H9 (cell line): ENCODE data around the gene ARRB1. TPM values are rescaled to one million over a fixed set of nuclear protein-coding genes. Genes with fewer than 3 reads are reported as not detected.

Experiments
- DNase-seq: peaks from one replicate; pipeline ENCODE4 v3.0.0-alpha.2; 2017
- H2AFZ ChIP-seq: one replicate; pipeline ENCODE4 v1.6.1; 2013; ENCODE audit warnings: mild to moderate bottlenecking, low read length, control low read depth, moderate library complexity
- H2AK5ac ChIP-seq: 2 replicates; pipeline ENCODE4 v1.6.1; 2013; ENCODE audit warnings: low read length, control low read depth, mixed read lengths; ENCODE audit not compliant: insufficient read length
- H2BK120ac ChIP-seq: one replicate; pipeline ENCODE4 v1.6.1; 2013; ENCODE audit warnings: low read depth, mild to moderate bottlenecking, low read length, control low read depth, inconsistent platforms; ENCODE audit not compliant: poor library complexity, severe bottlenecking
- H2BK12ac ChIP-seq: 2 replicates; pipeline ENCODE4 v1.6.1; 2013; ENCODE audit warnings: low read length, control low read depth, mixed read lengths, low read depth; ENCODE audit not compliant: insufficient read length
- H2BK15ac ChIP-seq: 2 replicates; pipeline ENCODE4 v1.6.1; 2013; ENCODE audit warnings: low read depth, low read length, control low read depth
- H2BK20ac ChIP-seq: one replicate; pipeline ENCODE4 v1.6.1; 2013; ENCODE audit warnings: low read depth, mild to moderate bottlenecking, low read length, control low read depth, inconsistent platforms; ENCODE audit not compliant: poor library complexity, severe bottlenecking
- H2BK5ac ChIP-seq: 2 replicates; pipeline ENCODE4 v1.6.1; 2013; ENCODE audit warnings: low read length, control low read depth, mixed read lengths; ENCODE audit not compliant: insufficient read length
- H3K14ac ChIP-seq: 2 replicates; pipeline ENCODE4 v1.6.1; 2013; ENCODE audit warnings: low read length, control low read depth; ENCODE audit not compliant: insufficient read depth
- H3K18ac ChIP-seq: 2 replicates; pipeline ENCODE4 v1.6.1; 2013; ENCODE audit warnings: low read depth, mild to moderate bottlenecking, mixed read lengths, low read length, control low read depth; ENCODE audit not compliant: insufficient read length
- H3K23ac ChIP-seq: 2 replicates; pipeline ENCODE4 v1.6.1; 2013; ENCODE audit warnings: low read length, control low read depth, mixed read lengths, low read depth; ENCODE audit not compliant: insufficient read length
- H3K23me2 ChIP-seq: 2 replicates; pipeline ENCODE4 v1.6.1; 2013; ENCODE audit warnings: low read depth, mild to moderate bottlenecking, mixed read lengths, low read length, control low read depth; ENCODE audit not compliant: insufficient read length, poor library complexity, severe bottlenecking
- H3K27ac ChIP-seq: 2 replicates; pipeline ENCODE4 v1.5.1; 2013; ENCODE audit warnings: low read length, control low read depth, mixed read lengths, low read depth; ENCODE audit not compliant: insufficient read length
- H3K27me3 ChIP-seq: 2 replicates; pipeline ENCODE4 v1.6.1; 2013; ENCODE audit warnings: low read length, control low read depth, inconsistent platforms; ENCODE audit not compliant: insufficient read depth
- H3K4ac ChIP-seq: 2 replicates; pipeline ENCODE4 v1.6.1; 2013; ENCODE audit warnings: low read depth, mild to moderate bottlenecking, control low read depth, inconsistent platforms, low read length, moderate library complexity
- H3K4me1 ChIP-seq: 2 replicates; pipeline ENCODE4 v1.6.1; 2013; ENCODE audit warnings: low read length, control low read depth, inconsistent platforms; ENCODE audit not compliant: insufficient read depth
- H3K4me2 ChIP-seq: 2 replicates; pipeline ENCODE4 v1.6.1; 2013; ENCODE audit warnings: low read length, control low read depth, mixed read lengths; ENCODE audit not compliant: insufficient read length, insufficient read depth
- H3K56ac ChIP-seq: 2 replicates; pipeline ENCODE4 v1.6.1; 2013; ENCODE audit warnings: low read depth, mild to moderate bottlenecking, mixed read lengths, low read length, control low read depth; ENCODE audit not compliant: insufficient read length
- H3K79me1 ChIP-seq: 2 replicates; pipeline ENCODE4 v1.6.1; 2013; ENCODE audit warnings: low read depth, mild to moderate bottlenecking, moderate library complexity, low read length, control low read depth, inconsistent platforms; ENCODE audit not compliant: insufficient read depth, poor library complexity, severe bottlenecking
- H3K79me2 ChIP-seq: 2 replicates; pipeline ENCODE4 v1.6.1; 2013; ENCODE audit warnings: low read length, control low read depth, inconsistent platforms; ENCODE audit not compliant: insufficient read depth
- H3K9ac ChIP-seq: 2 replicates; pipeline ENCODE4 v1.6.1; 2013; ENCODE audit warnings: low read length, control low read depth, mixed read lengths; ENCODE audit not compliant: insufficient read length; ENCODE audit errors: extremely low read depth
- H3K9me3 ChIP-seq: one replicate; pipeline ENCODE4 v1.6.1; 2013; ENCODE audit warnings: low read depth, low read length, inconsistent platforms; ENCODE audit not compliant: control insufficient read depth
- H3T11ph ChIP-seq: one replicate; pipeline ENCODE4 v1.6.1; 2013; ENCODE audit warnings: mild to moderate bottlenecking, low read length, control low read depth, inconsistent platforms
- H4K20me1 ChIP-seq: one replicate; pipeline ENCODE4 v1.6.1; 2013; ENCODE audit not compliant: control insufficient read depth, insufficient read length, insufficient read depth
- H4K5ac ChIP-seq: 2 replicates; pipeline ENCODE4 v1.6.1; 2013; ENCODE audit warnings: low read depth, mild to moderate bottlenecking, mixed read lengths, low read length, control low read depth; ENCODE audit not compliant: insufficient read length
- H4K8ac ChIP-seq: replicated peaks from 2 replicates; pipeline ENCODE4 v1.6.1; 2013; ENCODE audit warnings: low read length, control low read depth, mixed read lengths, low read depth; ENCODE audit not compliant: insufficient read length
- H4K91ac ChIP-seq: 2 replicates; pipeline ENCODE4 v1.6.1; 2013; ENCODE audit warnings: low read depth, mild to moderate bottlenecking, moderate library complexity, mixed read lengths, low read length, control low read depth; ENCODE audit not compliant: insufficient read length
- H3K27ac Mint-ChIP-seq, 3 experiments: 2 replicates in 2 of 3; 3 replicates in 1 of 3; pipeline ENCODE4 v1.8.0; 2020 to 2021; ENCODE audit warnings: mixed read lengths in 3 of 3, mild to moderate bottlenecking in 1 of 3, moderate library complexity in 1 of 3
- H3K27me3 Mint-ChIP-seq: 2 replicates; pipeline ENCODE4 v1.8.0; 2021; ENCODE audit warnings: low read depth, mild to moderate bottlenecking, moderate library complexity, mixed read lengths
- H3K36me3 Mint-ChIP-seq, 3 experiments: 2 replicates in 2 of 3; 3 replicates in 1 of 3; pipeline ENCODE4 v1.8.0; 2020 to 2021; ENCODE audit warnings: low read depth in 3 of 3, mixed read lengths in 3 of 3; ENCODE audit not compliant: insufficient read depth in 1 of 3
- H3K4me1 Mint-ChIP-seq, 2 experiments: 2 replicates each; pipeline ENCODE4 v1.8.0; 2020; ENCODE audit warnings: mixed read lengths in 2 of 2
- H3K4me3 Mint-ChIP-seq, 2 experiments: 2 replicates in 1 of 2; 3 replicates in 1 of 2; pipeline ENCODE4 v1.8.0; 2020 to 2021; ENCODE audit warnings: mild to moderate bottlenecking in 2 of 2, mixed read lengths in 2 of 2, moderate library complexity in 1 of 2
- H3K9me3 Mint-ChIP-seq, 2 experiments: 2 replicates in 1 of 2; 3 replicates in 1 of 2; pipeline ENCODE4 v1.8.0; 2020; ENCODE audit warnings: mild to moderate bottlenecking in 2 of 2, mixed read lengths in 2 of 2, moderate library complexity in 1 of 2
- total RNA-seq: library from RNA; stranded (reverse); gene quantifications from 2 replicates; pipeline ENCODE4 v1.2.1, GENCODE V29; 2021
- TF ChIP-seq, protein P1 (sequence below): fragments of 200-600 bp; sonication (generic); conservative IDR thresholded peaks from 3 replicates; pipeline ENCODE4 v1.8.0; 2021; ENCODE audit warnings: antibody characterized with exemption, mild to moderate bottlenecking

ARRB1 gene
- total RNA-seq, 1 experiment from 2014 or later, result 20.6 TPM

- no peak overlapping the region for H2BK120ac ChIP-seq
- H3T11ph ChIP-seq, result no peak overlapping the region
- H3K4me3 Mint-ChIP-seq, result no peak overlapping the region
- no peak overlapping the region for H2BK5ac ChIP-seq
- no peak for DNase-seq
- H3K4me2 ChIP-seq, result no peak overlapping the region
- H3K14ac ChIP-seq, result no peak overlapping the region
- no peak overlapping the region for H3K4ac ChIP-seq
- H3K79me1 ChIP-seq, result no peaks in the 10 kb centered on the region
- H2BK15ac ChIP-seq, result no peak overlapping the region
- no peak overlapping the region for H2AK5ac ChIP-seq
- H2BK12ac ChIP-seq, result no peak overlapping the region
- H3K4me1 Mint-ChIP-seq, result peaks cover 9 to 10% of the 10 kb centered on the region in 2 experiments
- no peak overlapping the region for H3K27ac ChIP-seq
- H3K23ac ChIP-seq, result no peak overlapping the region
- H3K79me2 ChIP-seq, result no peaks in the 10 kb centered on the region
- H4K20me1 ChIP-seq, result no peaks in the 10 kb centered on the region
- H3K9me3 ChIP-seq, result no peaks in the 10 kb centered on the region
- TF ChIP-seq, protein P1, sequence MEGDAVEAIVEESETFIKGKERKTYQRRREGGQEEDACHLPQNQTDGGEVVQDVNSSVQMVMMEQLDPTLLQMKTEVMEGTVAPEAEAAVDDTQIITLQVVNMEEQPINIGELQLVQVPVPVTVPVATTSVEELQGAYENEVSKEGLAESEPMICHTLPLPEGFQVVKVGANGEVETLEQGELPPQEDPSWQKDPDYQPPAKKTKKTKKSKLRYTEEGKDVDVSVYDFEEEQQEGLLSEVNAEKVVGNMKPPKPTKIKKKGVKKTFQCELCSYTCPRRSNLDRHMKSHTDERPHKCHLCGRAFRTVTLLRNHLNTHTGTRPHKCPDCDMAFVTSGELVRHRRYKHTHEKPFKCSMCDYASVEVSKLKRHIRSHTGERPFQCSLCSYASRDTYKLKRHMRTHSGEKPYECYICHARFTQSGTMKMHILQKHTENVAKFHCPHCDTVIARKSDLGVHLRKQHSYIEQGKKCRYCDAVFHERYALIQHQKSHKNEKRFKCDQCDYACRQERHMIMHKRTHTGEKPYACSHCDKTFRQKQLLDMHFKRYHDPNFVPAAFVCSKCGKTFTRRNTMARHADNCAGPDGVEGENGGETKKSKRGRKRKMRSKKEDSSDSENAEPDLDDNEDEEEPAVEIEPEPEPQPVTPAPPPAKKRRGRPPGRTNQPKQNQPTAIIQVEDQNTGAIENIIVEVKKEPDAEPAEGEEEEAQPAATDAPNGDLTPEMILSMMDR, result no peak
- no peak overlapping the region for H3K18ac ChIP-seq
- no peak overlapping the region for H4K91ac ChIP-seq
- H3K9ac ChIP-seq, result no peak overlapping the region
- H4K5ac ChIP-seq, result no peak overlapping the region
- H4K8ac ChIP-seq, result no peak overlapping the region
- H2BK20ac ChIP-seq, result no peak overlapping the region
- H3K27ac Mint-ChIP-seq, result no peak overlapping the region; a peak in 1 of 7 replicates
- H3K27me3 Mint-ChIP-seq, result no peaks in the 10 kb centered on the region; the same call in 1 of the 2 replicates
- H3K4me1 ChIP-seq, result no peaks in the 10 kb centered on the region; the same call in 1 of the 2 replicates
- H3K36me3 Mint-ChIP-seq, result peaks cover 0 to 3% (median 0%) of the 10 kb centered on the region in 3 experiments; a peak in 2 of 7 replicates
- no peaks in the 10 kb centered on the region for H3K23me2 ChIP-seq
- no peaks in the 10 kb centered on the region for H3K9me3 Mint-ChIP-seq
- H3K56ac ChIP-seq, result no peak overlapping the region
- H2AFZ ChIP-seq, result no peak overlapping the region
- no peaks in the 10 kb centered on the region for H3K27me3 ChIP-seq
Observed at GRCh38 chr11:75298976-75299260, 52.5 kb downstream of the ARRB1 start.
